Left renal pelvis (tissue), 4 donors: ENCODE data around the gene UBXN10. TPM values are rescaled to one million over a fixed set of nuclear protein-coding genes. Genes with fewer than 3 reads are reported as not detected.
A peak's percentile ranks its signal among the peaks of the same experiment; 100 is the strongest.

Experiments used
- DNase-seq, 4 donors: peaks; one replicate each; pipeline ENCODE4 v3.0.0-alpha.2; 2013; ENCODE audit warnings: low read depth in 4 of 4, low spot score in 3 of 4
- polyA plus RNA-seq, 4 donors: library from polyadenylated mRNA; unstranded; fragments of 120-200 nt; gene quantifications; one replicate each; pipeline ENCODE4 v1.2.1, GENCODE V29; 2013; ENCODE audit not compliant: insufficient read length in 4 of 4

UBXN10 gene, protein sequence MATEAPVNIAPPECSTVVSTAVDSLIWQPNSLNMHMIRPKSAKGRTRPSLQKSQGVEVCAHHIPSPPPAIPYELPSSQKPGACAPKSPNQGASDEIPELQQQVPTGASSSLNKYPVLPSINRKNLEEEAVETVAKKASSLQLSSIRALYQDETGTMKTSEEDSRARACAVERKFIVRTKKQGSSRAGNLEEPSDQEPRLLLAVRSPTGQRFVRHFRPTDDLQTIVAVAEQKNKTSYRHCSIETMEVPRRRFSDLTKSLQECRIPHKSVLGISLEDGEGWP
- polyA plus RNA-seq: 1 to 10 TPM; 2.2 to 6.5 (median 5.7) TPM

DNA sequence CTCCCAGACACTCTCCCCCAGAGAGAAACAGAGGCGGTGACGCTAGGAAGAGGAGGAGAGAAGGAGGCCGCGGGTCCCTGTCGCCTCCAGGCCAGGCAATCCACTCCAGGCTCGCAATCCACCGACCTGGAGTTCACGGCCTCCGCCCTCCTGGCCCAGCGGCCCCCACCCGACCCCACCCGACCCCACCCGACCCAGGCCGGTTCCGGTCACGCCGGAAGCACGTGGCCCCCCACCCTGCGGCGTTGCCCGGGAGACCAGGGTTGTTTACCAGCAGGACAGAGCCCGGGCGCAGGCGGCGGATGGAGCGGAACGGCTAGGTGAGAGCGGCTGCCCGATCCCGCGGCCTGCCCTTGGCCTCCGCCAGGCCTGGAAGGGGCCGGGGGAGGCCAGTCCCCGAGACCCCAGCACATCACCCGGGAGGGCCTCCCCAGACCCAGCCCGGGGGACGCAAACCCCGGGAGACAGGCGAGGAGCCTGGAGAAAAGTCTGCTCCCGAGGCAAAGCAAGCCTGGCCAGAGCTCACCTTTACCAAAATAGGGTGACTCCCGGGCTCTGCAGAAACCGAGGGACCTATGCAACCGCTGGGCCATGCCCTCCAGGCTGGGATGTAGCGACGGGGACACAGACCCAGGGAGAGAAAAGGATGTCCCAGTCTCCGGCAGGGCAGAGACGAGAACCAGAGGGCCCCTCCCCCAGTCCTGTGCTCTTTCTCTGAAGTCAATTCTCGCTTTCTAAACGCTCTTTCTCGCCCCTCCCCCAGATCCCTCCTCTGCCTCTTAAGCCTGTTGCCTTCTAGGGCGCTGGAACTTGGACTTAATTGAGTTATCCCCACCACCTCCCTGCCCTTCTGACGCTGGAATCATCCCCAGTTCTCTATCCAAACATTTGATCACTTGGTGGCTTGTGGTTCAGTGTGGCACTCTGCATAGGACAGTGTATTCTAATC is at the start of gene UBXN10, which contains the start of gene PLA2G2C:
Gene UBXN10 (plus strand): TSS at position 263 of the 949 bp plus-strand sequence. CDS start 4,466 bp downstream, outside the sequence.
Gene PLA2G2C (minus strand): TSS at position 685 of the 949 bp plus-strand sequence. CDS start 9,155 bp downstream, outside the sequence.
- peak in 1 of 4 donors; percentile 50 for DNase-seq

DNA sequence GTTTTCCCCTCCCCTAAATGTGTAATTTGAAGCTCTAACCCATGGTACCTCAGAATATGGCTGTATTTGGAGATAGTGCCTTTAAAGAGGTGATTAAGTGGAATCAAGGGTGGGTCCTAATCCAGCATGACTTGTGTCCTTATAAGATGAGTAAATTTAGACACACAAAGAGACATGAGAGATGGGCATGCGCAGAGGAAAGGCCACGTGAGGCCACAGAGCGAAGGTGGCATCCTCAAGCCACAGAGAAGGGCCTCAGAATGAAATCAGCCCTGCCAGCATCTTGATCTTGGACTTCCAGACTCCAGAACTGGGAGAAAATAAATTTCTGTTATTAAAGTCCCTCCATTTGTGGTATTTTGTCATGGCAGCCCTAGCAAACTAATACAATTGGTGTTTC is 49.6 kb upstream of the UBXN10 start:
- DNase-seq: no peak

DNA sequence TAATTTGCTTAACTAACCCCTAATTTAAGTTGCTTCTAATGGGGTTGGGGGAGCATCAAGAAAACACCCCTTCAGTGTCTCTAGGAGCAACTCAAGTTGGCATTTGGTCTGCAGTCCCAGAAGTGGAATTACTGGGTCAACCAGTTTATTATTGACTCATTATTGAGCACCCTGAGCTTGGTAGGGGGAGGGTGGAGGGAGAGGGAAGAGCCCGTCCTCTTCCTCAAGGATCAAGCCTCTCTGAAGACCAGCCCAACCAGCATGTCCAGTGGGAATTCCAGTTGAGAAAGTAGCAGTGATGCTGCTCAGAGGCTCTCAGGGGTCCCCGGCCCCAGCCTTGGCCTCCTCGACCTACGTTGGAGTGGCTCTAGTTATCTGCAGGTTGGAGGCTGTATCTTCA is 48.8 kb upstream of the UBXN10 start:
- DNase-seq: no peak

DNA sequence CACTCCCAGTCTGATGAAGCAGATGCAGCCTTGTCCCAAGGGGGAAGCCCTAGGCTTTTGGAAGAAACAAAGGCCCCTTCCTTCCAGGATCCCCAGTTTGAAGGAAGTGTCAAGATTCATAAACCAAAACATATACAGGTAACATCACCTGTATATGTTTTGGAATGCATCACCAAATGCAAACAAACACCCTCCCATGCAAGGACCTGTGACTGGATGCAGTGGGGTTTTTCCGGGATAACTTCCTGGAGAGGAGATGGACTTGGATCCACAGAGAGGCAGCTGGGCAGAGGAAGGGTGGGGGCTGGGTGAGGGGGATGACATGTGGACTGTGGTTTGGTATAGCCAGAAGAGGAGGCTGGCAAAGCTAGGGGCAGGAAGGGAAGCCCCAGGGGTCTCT is 48.3 kb upstream of the UBXN10 start:
- no peak for DNase-seq

GRCh38 chr1:20138346-20138745 is 47.5 kb upstream of the UBXN10 start:
- no peak for DNase-seq

DNA sequence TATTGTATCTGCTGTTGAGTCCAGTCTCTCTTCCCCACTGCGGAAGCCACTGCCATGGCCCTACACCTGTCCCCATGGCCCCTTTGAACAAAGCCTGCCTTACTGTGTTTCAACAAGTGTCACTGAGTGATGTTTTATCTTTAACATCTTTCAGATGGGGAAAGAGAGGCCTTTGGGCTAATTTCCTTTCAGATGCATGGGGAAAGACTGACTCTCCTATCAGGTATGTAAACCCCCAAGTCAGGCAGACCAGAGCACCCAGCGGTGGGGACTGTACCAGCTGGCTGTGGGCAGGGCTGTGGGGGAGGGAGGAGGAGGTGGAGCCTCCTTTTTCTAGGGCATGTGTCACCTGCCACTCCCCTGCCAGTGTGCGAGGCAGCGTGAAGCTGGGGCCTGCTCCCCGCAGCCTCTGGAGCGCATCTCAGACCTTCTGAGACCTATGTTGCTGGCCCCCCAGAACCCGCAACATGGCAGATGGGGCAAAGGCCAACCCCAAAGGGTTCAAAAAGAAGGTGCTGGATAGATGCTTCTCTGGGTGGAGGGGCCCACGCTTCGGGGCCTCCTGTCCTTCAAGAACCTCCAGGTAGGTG is 46.8 kb upstream of the UBXN10 start, which contains the start of gene PLA2G2F:
Gene PLA2G2F (plus strand): TSS at position 363 of the 590 bp plus-strand sequence. CDS start 105 bp downstream, at position 468.
- no peak for DNase-seq

DNA sequence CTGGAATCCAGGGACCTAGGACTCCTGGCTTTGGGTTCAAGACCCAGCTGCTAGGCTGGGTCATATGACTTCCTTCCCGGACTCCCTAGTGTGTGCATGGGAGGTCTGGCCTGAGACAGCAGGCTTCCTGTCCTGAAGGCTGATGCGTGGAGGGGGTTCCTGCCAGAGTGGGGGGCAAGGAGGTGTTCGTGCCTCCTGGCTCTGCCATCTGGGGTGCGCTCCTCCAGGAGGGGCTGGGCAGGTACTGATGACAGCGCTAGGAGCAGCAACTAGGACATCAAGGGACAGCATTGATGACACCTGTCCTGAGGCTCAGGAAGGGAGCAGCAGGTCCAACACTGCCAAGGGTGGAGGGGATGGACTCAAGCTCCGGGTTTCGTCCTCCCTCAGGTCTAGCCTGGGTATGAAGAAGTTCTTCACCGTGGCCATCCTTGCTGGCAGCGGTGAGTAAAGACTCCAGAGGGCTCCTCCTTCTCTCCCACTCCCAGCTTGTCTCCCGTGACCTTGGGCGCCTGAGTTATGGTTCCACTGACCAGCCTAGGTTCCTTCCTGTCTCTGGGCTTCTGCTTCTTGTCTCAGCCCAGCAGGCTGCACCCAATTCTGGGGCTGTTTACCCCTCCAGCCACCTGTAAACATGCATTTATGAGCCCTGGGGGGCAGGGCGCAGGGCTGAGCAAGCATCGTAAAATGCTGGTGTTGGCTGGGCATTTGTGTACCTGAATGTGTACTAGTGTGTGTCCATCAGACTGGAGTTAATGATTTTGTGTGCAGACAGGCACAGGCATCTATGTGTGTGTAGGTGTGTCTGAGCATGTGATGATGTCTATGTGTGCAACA is 45.9 kb upstream of the UBXN10 start:
- DNase-seq: no peak

DNA sequence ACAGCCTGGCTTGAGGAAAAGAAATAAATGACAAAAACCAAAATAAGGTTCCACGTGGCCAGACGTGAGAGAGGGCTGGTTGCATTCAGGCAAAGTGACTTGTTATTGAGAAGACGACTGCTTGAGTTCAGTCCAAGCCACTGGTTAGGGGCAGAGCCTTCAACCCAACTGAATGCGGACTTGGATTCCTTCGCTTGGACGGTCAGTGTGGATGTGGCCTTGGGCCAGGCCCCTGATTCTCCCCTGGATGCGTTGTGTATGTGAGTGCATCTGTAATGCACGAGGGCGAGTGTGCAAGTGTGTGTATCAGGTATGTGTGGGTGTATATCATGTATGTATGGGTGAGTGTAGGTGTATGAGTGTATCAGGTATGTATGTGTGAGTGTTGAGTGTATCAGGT is 44.9 kb upstream of the UBXN10 start:
- DNase-seq: no peak

GRCh38 chr1:20141466-20141865 is 44.4 kb upstream of the UBXN10 start:
- no peak for DNase-seq

DNA sequence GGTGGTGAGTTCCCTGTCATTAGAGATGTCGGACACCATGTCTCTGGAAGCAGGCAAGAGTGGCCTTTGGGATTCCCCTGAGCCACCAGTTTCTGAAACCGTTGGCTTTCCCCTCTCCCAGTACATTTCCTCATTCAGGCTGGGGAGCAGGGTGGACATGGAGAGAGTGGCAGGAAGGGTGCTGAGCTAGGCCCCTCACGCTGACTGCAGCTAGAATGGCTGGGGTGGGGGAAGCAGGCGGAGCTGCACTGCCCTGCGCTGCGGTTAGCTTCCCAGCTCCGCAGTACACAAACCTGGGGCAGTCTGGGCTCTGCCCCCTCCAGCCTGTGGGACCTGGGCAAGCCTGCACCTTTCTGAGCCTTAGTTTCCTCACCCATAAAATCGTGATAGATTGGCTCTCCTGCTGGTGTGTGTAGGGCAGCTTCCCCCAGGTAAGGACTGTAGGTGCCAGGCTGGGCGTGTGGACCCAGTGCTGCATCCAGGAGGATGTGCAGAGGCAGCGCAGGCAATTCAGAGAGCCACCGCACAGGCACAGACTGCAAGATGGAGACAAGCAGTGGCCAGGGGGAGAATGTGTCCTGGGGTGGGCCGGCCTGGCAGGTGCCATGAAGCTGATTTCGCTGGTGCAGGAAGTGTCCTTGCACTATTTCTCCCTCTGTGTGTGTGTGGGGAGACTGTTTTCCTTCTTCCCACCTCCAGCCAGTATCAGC is 43.7 kb upstream of the UBXN10 start:
- no peak for DNase-seq

GRCh38 chr1:20143318-20143717 is 42.6 kb upstream of the UBXN10 start:
- DNase-seq: no peak

- no peak for DNase-seq
Measured at GRCh38 chr1:20143734-20144565, 41.9 kb upstream of the UBXN10 start.

DNA sequence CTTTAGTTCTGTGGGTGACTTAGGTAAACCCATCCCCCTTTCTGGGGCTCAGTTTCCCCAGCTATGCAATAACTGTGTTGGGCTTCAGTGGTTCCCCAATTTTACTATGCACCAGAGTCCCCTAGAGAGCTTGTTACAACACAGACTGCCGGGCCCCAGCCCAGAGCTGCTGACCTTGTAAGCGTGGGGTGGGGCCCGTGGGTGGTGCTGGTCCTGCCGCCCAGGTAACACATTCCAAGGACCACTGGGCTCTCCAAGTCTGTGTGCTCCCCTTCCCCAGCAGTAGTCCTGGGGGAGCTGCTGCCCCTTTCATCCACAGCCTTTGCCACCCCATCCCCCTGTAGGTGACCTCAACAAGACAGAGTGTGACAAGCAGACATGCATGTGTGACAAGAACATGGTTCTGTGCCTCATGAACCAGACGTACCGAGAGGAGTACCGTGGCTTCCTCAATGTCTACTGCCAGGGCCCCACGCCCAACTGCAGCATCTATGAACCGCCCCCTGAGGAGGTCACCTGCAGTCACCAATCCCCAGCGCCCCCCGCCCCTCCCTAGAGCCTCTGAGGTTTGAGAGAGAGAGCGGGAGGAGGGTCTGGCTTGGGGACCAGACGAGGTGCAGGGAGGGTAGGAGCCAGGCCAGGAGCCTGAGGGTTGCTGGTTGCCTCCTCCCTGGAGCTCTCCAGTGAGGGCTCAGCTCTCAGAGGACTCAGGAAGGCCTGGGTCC is 37.9 kb upstream of the UBXN10 start:
- no peak for DNase-seq

GRCh38 chr1:20148571-20149500 is 37.1 kb upstream of the UBXN10 start:
- no peak for DNase-seq

GRCh38 chr1:20149601-20150325 is 36.1 kb upstream of the UBXN10 start:
- DNase-seq: no peak

DNA sequence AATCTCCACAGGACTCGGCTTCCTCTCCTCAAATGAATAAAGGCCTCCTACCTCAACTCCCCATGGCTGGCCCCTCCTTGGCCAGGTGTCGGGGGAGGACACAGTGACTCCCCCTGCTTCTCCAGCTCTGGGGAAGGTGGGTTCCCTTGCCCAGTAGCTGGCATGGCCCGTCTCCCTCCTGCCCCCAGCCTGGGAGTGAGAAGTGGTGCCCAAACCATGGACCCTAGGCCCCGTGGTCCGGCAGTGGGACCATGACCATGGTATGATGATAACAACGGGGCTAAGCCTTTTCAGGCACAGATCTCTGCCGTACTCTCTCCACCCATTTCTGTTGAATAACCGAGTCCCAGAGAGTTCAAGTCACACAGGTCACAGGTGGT is 35.6 kb upstream of the UBXN10 start:
- no peak for DNase-seq
